Measurements from ENCODE around the gene NOL4L.

Gene NOL4L

DNA sequence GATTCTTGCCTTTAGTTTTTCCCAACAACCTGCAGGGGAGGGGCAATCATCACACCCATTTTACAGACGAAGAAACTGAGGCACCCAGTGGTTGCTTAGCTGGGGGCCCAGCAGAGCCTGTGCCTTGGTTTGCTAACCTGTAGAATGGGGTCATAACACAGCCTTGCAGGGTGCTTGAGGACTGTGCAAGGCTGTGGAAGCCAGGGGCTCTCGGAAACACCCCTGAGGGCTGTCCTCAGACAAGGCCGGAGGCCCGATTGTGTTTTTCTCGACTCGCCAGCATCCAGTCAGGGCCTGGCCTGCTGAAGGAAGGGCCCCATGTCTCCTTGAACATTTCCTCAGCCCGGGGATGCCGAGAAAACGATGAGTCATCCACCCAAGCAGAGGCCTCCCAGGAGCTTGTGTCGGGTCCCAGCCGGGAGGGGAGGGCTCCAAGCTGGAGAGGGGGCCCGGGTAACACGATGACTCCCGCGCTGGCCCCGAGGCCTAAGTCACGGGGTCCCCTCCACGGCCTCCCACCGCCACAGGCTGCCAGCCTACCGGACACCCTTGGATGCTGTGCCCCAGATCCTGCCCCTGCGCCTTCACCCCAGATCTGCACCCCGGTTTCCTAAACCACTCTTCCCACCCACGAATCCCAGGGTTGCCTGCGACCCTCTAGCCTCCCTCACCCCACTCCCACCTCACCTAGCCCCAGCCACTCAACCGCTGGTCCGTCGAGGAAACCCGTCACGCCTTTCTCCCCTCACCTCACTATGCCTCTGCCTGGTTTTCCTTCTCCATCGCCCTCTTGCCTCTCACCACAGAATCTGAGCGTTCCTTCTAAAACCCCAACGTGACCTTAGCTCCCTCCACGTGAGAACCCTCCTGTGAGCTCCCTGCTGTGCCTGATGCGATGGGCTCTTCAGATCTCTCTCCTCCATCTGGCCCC lies 10.6 kb downstream of the NOL4L start:
- DNase-seq, result no peak

DNA sequence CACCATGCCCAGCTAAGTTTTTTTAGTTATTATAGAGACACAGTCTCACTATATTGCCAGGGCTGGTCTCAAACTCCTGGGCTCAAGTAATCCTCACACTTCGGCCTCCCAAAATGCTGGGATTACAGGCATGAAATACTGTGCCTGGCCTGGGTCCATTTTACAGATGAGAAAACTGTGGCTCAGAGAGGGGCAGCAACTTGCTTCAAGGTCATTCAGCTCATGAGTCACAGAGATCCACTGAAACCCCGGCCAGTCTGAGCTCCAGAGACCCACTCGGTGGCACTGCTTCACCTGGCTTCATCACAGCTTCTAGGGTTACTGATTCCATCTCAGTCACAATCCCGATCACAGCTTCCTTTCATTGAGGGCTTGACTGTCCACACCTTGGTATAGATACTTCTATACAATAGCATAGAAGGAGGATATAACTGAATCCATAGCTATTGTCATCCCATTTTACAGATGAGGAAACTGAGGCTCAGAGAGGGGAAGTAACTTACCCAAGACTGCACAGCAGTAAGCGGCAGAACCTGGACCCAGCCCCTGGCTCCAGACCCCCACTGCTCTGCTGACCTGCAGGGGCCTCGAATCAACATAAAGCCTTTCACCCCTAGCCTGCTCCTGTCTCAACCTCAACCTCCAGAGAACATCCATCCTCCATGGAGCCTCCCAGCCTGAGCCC lies 11.8 kb downstream of the NOL4L start:
- DNase-seq, result no peak

DNA sequence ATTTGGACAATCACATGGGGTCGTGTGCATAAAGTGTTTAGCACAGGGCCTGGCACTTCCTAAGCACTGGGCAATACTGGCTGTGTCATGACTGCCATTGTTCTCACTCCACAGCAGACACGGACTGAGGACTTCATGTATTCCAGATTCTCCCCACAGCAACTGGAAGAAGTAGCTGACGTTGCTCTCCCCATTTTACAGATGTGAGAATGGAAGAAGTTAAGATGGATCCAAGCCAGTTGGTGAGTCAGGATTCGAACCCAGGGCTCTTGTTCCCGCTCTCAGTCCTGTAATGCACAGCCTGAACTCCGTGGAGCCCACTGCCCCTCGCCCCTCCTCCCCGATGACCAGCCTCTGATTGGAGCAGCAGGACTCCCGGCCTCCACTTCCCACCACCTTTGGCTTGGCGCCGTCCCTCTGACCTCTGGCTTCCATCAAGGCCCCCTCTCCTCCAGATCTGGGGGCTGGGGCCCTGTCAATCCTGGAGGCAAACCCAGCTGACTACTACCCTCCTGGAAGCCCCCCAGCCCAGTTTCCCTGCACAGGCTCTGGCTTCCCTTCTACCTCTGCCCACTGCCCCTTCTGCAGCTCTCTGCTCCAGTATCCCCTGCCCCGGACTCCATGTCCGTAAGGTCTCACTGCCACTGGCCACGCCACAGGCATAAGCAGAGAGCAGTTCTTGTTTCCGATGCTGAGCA lies 12.7 kb downstream of the NOL4L start:
- DNase-seq, result no peak

DNA sequence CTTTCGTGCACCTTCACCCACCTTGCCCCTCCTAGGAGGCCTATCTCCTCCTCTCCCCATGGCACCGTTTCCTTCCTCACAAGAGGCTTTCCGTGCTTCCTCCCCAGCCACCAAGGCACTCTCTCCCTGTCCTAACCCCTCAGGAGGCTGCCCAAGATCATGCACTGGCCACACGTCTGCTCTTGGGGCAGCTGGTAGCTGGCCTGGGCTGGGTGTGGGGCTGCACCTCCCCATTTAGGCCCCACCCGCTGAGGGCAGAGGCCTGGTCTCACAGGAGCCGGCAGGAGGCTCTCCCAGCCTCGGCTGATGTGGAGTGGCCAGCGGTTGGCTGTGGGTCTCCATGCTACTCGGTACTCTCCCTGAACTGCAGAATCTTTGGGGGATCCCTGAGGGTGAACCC lies 13.6 kb downstream of the NOL4L start:
- no peak for DNase-seq

GRCh38 chr20:32570401-32571190 lies 14.5 kb downstream of the NOL4L start:
- DNase-seq, result no peak

DNA sequence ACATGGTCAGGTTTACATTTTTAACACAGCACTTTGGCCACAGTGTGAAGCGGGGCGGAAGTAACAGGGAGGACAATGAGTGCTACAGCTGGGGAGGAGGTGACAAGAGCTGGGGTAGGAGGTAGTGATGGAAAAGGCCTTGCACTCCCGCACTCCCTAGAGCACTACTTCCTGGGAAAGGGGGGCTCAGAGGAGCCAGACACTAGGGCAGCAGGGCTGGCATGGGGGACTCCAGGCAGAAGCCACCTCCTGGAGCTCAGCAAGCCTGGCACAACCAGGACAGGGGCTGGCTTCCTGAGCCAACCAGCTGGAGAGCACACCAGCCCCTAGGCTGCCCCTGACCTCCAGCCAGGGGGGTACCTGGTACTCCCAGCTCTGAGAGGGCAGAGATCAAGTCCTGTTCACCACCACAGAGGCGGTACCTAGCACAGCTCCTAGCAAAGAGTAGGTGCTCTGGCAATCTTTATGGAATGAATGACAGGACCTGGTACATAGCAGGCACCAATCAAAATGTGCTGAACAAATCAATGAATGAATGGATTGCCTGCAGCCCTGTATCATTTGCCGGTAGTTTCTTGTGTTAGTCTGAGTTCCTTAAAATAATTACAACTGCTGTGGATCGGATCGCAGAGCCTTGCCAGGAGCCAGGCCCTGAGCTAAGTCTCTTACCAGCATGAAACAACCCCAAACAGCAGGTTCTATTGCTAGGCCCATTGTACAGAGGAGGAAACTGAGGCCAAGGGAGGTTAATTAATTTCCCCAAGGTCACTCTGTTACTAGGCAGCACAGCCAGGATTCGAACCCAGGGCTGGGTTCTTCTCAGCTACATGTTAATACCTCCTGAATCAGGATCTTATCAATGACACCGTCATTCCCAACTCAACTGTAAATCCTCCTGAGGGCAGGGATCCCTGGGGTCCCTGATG lies 15.5 kb downstream of the NOL4L start:
- no peak for DNase-seq

GRCh38 chr20:32569018-32569379 lies 16.1 kb downstream of the NOL4L start:
- no peak for DNase-seq

- DNase-seq, result no peak
These were observed 17.6 kb downstream of the NOL4L start for GRCh38 chr20:32567384-32568178.

DNA sequence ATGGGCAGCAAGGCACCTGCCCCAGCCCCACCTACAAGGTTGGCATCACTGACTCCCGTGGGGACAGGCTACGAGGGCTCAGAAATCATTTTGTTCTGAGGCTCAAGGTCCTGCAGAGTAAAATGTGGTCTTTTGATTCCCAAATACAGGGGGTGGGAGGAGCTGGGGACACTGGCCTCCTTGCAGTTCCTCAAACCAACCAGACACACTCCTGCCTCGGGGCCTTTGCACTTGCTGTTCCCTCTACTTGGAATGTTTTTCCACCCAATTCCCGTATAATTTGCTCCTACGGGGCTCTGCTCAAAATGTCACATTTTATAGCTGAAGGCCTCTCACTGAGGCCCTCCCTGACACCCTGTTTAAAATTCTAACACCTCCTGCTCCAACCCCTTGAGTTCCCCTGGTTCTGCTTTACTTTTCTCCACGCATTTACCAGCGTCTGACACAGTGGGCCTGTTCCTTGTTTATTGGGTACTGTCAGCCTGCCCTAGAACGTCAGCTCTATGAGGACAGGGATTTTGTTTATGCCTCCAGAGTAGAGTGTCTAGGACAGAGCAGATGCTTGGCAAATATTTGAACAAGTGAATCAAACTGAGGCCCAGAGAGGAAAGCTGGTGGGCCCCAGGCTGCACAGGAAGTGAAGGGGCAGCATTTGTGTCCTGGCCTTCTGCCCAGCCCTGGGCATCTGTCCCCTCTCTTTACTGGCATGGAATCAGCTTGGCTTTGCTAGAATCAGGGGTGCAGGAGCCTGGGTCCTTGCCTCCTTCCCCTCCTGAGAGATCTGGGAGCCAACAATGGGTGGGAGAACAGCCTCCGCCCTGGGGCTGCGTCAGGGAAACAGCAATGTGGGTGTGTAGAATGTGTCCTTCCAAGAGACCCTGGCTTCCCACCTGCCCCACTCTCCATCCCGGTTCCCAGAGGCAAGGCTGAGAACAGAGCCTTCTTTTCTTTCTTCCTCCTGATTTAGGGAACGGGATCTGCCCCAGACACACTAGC lies 18.5 kb downstream of the NOL4L start:
- no peak for DNase-seq

GRCh38 chr20:32565735-32566032 lies 19.4 kb downstream of the NOL4L start:
- no peak for DNase-seq

DNA sequence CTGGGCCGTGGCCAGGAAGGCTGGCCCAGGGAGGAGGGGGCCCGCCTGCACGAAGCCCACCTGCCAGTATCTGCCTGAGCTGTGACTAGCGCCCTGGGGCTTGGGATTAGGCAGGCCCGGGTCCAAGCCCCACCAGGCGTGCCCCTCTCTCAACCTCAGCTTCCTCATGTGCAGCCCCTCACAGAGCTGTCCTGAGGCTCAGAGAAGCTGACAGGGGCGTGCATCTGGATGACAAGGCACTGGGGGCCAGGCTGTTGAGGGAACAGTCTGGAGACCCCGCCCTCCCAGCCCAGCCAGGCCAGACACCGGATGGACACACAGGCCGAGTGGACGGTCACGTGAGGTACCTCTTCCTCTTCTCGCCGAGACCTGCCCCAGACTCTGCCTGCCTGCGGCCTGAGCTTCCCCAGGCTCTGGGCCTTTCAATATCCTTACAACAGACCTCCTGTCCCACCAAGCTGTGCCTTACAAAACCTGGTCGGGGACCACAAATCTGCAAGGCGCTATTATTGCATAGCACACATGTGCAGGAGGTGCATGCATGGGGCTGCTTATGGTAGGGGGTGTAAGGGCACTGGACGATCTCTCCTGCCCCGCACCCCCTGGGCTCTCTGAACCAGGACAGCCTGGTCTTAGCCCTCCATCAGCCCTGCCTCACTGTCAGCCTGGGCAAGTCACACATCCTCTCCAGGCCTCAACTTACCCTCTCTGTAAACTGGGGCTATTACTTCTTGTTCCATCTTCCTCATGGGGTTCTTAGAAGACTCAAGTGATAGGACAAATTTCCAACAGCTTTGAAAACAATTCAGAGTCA lies 20.0 kb downstream of the NOL4L start:
- no peak for DNase-seq

- no peak for DNase-seq
These were observed 20.7 kb downstream of the NOL4L start for GRCh38 chr20:32564440-32564839.

GRCh38 chr20:32563311-32564272 lies 21.5 kb downstream of the NOL4L start:
- no peak for DNase-seq

- no peak for DNase-seq
These were observed 22.6 kb downstream of the NOL4L start for GRCh38 chr20:32562495-32562911.

- no peak for DNase-seq
These were observed 23.9 kb downstream of the NOL4L start for GRCh38 chr20:32560989-32561830.

DNA sequence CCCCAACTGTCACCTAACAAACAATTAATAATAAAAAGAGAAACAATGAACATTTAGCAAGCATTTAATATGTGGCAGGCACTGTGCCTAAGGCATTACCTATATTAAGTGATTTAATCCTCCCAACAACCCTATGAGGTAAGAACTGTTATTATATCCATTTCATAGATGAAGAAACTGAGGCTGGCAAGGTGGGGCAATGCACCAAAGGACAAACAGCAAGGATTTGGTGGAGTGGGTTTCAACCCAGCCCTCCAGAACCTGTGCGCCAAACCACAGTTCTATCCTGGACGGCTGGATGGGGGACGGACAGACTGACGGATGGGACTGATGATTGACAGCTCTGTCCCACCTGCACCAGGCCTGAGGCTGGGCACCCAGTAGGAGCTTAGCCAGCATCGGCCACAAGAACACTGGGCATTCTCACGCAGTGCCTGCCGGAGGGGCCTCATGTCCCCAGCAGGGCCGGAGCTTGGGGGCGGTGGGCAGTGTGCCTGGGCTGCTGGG lies 24.6 kb downstream of the NOL4L start:
- no peak for DNase-seq
